ENCODE results near the gene UBL5.

UBL5 gene

GRCh38 chr19:9792206-9793070 is 35.3 kb upstream of the UBL5 start:
- peak; percentile 76 for ATAC-seq
- TF ChIP-seq ZFP30 (CRISPR knock-in tag; IDR thresholded peaks at IDR 0.05) (no peak), ZNF70 (CRISPR knock-in tag; IDR thresholded peaks at IDR 0.05) (no peak), SNAI2 (CRISPR knock-in tag; IDR thresholded peaks at IDR 0.05) (no peak), ESRRG (CRISPR knock-in tag; IDR thresholded peaks at IDR 0.05) (no peak), ZFP3 (CRISPR knock-in tag; IDR thresholded peaks at IDR 0.05) (no peak), TSHZ2 (CRISPR knock-in tag; IDR thresholded peaks at IDR 0.05) (no peak), CREB5 (CRISPR knock-in tag; IDR thresholded peaks at IDR 0.05; ENCODE audit: low read depth) (no peak), ISL1 (CRISPR knock-in tag; IDR thresholded peaks at IDR 0.05) (no peak), ARNTL (CRISPR knock-in tag; IDR thresholded peaks at IDR 0.05; ENCODE audit: borderline replicate concordance, low read depth) (no peak), PPARA (CRISPR knock-in tag; IDR thresholded peaks at IDR 0.05; ENCODE audit: borderline replicate concordance) (no peak), GLIS3 (CRISPR knock-in tag; IDR thresholded peaks at IDR 0.05) (no peak), ZNF8 (CRISPR knock-in tag; IDR thresholded peaks at IDR 0.05) (no peak)
- TF ChIP-seq, protein P1, sequence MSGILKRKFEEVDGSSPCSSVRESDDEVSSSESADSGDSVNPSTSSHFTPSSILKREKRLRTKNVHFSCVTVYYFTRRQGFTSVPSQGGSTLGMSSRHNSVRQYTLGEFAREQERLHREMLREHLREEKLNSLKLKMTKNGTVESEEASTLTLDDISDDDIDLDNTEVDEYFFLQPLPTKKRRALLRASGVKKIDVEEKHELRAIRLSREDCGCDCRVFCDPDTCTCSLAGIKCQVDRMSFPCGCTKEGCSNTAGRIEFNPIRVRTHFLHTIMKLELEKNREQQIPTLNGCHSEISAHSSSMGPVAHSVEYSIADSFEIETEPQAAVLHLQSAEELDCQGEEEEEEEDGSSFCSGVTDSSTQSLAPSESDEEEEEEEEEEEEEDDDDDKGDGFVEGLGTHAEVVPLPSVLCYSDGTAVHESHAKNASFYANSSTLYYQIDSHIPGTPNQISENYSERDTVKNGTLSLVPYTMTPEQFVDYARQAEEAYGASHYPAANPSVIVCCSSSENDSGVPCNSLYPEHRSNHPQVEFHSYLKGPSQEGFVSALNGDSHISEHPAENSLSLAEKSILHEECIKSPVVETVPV (CRISPR knock-in tag; IDR thresholded peaks at IDR 0.05), result no peak
- TF ChIP-seq, protein P2, sequence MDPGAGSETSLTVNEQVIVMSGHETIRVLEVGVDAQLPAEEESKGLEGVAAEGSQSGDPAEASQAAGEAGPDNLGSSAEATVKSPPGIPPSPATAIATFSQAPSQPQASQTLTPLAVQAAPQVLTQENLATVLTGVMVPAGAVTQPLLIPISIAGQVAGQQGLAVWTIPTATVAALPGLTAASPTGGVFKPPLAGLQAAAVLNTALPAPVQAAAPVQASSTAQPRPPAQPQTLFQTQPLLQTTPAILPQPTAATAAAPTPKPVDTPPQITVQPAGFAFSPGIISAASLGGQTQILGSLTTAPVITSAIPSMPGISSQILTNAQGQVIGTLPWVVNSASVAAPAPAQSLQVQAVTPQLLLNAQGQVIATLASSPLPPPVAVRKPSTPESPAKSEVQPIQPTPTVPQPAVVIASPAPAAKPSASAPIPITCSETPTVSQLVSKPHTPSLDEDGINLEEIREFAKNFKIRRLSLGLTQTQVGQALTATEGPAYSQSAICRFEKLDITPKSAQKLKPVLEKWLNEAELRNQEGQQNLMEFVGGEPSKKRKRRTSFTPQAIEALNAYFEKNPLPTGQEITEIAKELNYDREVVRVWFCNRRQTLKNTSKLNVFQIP (CRISPR knock-in tag; IDR thresholded peaks at IDR 0.05; ENCODE audit: borderline replicate concordance, low read depth), result no peak

DNA sequence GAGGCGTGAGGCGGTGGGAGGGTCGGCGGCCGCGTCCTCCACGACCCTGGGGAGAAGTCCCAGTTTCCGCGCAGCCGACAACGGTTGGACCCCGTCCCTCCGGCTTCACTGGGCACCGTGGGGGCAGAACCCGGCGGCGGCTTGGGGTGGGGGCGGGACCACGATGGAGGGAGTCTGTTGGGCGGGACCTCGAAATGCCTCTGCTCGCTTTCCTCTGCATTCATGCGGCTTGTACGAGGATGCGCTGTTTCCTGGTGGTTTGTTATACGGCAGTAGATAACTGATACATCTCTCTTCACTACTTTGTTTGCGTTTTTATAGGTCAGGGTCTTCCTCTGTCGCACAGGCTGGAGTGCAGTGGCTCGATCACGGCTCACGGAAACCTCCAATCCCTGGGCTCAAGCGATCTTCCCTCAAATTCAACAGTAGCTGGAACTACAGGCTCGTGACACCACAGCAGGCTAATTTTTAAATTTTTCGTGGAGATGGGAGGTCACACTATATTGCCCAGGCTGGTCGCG is 34.6 kb upstream of the UBL5 start:
- ATAC-seq, result peak; percentile 23
- no peak for TF ChIP-seq CSDC2 (CRISPR knock-in tag; IDR thresholded peaks at IDR 0.05)
- TF ChIP-seq BACH2 (CRISPR knock-in tag; IDR thresholded peaks at IDR 0.05; ENCODE audit: borderline replicate concordance), result no peak
- TF ChIP-seq ZNF8 (CRISPR knock-in tag; IDR thresholded peaks at IDR 0.05), result no peak
- TF ChIP-seq, protein P1 (CRISPR knock-in tag; IDR thresholded peaks at IDR 0.05), result no peak
- TF ChIP-seq PPARA (CRISPR knock-in tag; IDR thresholded peaks at IDR 0.05; ENCODE audit: borderline replicate concordance), result no peak
- no peak for TF ChIP-seq PATZ1 (CRISPR knock-in tag; IDR thresholded peaks at IDR 0.05; ENCODE audit: borderline replicate concordance)
- no peak for TF ChIP-seq CREB5 (CRISPR knock-in tag; IDR thresholded peaks at IDR 0.05; ENCODE audit: low read depth)
